HUDEP-2 (cell line): ENCODE data around the gene ANAPC2.
A peak's percentile ranks its signal among the peaks of the same experiment; 100 is the strongest.

Experiments
- DNase-seq, 76 experiments: peaks; one replicate each; lab custom pipeline; 2025; ENCODE audit not compliant: unreplicated experiment in 76 of 76; lab: John Stamatoyannopoulos, UW

Gene ANAPC2

DNA sequence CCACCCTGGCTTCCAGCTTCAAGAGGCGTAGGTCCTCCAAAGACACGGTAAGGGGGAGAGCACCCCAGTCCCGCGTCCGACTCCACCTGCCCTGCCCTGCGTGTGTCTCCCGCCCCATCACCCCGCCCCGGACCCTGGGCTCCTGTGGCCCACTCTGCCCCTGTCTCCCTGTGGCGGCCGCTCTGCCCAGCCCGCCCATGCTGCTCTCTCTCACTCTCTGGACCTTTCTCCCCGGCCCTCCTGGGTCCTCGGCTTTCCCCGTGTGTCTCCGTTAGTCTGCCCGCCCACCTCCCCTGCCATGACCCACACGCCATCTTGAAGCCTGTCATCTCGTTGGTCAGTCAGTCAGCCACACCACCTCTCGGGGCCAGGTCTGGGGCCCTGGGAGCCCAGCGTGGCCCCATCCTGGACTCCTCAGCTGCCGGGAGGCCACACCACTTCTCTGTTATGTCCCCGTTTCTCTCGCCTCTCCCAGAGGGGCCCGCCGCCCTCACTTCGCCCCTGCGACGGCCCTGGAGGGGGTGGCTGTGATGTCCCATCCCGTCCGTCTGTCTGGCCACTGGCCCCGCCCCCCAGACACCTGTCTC is 23.0 kb downstream of the ANAPC2 start:
- no peak for DNase-seq

DNA sequence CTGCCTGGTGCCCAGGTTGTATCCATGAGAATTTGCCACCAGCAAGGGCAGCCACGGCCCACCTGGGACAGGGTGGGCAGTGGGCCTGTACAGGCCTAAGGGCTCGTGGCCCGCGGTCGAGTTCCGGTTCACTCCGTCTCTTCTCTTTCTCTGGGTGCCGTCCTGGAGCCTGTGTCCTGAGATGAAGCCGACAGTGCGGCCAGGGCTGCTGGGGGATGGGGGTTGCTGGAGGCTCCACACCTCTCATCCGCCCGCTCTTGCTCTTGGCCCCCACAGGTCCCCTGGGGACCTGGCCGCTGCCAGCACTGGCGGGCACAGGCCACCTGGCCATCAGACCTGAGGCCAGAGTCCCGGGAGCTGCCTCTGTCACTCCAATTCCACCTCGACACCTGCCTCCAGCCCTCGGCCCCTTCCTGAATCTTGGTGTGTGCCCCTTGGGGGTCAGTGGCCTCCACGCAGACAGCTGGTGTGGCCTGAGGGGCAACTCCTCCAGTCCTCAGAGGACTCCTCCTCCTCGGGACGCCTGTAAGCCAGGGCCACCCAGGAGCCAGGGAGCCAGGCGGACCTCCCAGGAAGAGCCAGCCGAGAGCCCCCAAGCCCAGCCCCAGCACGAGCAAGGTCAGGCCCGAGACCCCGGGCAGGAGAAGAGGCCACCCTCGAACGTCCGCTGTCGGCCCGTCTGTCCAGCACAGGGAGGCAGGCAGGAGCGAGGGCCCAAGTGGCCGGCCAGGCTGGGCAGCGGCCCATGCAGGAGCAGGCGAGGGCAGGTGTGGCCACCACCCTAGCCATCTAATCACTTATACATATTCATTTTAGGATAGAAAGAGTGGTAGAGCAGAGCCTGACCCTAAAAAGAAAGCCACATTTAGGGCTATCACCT is 23.8 kb downstream of the ANAPC2 start:
- DNase-seq: no peak

DNA sequence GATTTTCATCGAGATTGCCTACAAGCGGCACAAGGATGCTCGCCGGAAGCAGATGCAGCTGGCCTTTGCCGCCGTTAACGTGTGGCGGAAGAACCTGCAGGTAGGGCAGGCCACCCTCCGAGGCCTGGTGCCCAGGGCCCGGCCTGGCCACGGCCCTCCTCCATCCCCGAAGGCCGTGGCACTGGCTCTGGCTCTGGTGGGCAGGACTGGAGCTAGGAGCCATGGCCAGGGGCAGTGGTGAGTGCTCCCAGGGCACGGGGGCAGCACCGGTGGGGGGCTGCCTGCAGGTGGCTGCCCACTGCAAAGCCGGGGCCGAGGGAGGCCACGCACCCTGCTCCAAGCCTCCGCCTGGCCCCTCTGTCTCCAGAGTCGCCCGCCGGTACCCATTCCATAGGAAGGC is 24.6 kb downstream of the ANAPC2 start:
- DNase-seq: no peak

DNA sequence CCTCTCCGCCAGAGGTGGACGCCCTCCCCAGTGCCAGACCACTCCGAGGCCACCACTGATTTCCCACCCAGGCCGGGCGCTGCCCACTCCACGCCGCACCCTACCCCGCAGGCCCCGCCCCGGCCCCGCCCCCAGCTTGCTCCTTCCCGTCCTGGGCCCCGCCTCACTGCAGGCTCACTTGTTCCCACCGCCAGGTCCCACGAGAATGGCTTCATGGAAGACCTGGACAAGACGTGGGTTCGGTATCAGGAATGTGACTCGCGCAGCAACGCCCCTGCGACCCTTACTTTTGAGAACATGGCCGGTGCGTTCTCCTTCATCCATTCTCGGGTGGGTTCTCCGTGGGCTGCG is 25.0 kb downstream of the ANAPC2 start:
- DNase-seq: peak in 1 of 76 experiments; percentile 12

DNA sequence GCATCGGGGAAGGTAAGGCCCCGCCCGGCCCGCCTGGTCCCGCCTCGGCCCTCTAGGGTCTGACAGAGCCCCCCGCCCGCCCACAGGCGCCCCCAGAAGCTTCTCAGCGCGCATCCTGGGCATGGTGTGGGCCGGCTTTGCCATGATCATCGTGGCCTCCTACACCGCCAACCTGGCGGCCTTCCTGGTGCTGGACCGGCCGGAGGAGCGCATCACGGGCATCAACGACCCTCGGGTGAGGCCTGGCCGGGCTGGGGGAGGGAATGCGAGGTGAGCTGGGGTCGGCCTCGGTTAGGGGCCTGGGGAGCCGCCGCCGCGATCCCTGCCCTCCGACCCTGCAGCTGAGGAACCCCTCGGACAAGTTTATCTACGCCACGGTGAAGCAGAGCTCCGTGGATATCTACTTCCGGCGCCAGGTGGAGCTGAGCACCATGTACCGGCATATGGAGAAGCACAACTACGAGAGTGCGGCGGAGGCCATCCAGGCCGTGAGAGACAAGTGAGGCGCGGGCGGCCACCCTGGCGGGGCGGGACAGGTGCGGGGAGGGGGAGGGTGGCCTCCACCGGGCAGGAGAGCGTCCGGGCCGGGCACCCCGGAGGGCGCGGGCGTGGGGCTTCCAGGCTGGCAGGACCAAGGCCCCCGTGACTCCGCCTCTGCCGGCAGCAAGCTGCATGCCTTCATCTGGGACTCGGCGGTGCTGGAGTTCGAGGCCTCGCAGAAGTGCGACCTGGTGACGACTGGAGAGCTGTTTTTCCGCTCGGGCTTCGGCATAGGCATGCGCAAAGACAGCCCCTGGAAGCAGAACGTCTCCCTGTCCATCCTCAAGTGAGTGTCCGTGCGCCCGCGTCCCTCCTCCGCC is 25.6 kb downstream of the ANAPC2 start:
- DNase-seq: peak in 10 of 76 experiments; percentile 4 to 31 (median 18)

DNA sequence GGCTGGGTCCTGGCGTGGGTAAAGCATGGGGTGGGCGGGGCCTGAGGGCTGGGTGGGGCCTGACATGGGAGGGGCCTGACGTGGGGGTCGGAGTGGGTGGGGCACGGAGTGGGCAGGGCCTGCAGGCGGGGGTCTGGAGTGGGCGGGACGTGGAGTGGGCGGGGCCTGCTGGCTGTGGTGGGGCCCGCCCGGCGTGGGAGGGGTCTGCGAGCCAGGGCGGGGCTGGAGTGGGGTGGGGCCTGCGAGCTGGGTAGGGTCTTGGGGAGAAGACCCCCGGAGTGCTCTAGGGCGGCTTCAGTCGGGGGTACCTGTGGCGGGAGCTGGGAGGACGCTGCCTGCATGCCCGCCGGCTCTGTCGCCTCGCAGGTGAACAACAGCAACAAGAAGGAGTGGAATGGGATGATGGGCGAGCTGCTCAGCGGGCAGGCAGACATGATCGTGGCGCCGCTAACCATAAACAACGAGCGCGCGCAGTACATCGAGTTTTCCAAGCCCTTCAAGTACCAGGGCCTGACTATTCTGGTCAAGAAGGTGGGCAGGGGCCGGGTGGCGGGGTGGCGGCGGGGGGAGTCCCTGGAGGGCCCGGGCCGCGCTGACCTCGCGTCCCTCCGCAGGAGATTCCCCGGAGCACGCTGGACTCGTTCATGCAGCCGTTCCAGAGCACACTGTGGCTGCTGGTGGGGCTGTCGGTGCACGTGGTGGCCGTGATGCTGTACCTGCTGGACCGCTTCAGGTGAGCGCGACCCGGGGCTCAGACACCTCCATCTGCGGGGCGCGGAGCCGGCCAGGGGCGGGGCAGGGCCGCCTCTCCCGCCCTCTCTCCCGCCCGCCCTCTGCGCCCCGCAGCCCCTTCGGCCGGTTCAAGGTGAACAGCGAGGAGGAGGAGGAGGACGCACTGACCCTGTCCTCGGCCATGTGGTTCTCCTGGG is 26.5 kb downstream of the ANAPC2 start:
- peak in 2 of 76 experiments; percentile 7 to 12 for DNase-seq

DNA sequence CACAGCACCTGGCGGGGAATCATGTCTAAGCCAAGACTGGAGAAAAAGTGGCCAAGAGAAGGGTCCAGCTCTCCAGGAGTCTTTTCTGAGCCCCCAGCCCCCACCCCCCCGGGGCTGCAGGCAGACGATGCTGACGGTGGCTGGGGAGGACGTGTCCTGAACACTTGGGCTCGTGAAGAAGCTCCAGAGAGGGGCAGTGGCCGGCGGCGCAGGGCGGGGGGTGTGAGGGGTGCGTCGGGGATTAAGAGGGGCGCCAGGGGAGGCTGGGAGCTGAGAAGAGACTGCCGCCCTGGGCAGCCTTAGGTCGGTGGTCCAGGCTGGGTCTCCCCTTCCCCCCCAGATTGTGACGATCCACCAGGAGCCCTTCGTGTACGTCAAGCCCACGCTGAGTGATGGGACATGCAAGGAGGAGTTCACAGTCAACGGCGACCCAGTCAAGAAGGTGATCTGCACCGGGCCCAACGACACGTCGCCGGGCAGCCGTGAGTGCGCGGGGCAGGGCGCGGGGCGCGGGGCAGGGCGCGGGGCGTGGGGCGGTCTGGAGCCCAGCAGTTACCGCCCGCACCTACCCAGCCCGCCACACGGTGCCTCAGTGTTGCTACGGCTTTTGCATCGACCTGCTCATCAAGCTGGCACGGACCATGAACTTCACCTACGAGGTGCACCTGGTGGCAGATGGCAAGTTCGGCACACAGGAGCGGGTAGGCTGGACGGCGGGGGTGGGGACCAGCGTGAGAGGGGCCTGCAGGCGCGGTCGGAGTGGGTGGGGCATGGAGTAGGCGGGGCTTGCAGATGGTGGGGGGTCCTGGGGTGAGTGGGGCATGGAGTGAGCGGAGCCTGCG is 27.4 kb downstream of the ANAPC2 start:
- DNase-seq: no peak

DNA sequence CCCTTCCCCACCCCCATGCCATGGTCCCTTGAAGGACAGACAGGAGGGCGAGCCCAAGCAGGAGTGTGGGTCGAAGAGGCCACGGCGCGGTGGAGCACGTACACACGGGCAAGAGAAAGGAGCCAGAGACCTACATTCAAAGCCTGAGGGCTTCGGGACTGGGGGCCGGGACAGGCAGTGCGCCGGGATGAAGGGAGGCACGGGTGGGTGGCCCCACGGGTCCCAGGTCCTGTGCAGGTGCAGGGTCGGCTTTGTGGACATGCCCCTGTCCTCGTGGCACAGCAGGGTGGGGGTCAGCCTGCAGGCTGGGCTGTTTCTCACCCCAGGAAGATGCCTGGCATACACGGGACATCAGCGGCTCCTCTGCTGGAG is 28.3 kb downstream of the ANAPC2 start:
- no peak for DNase-seq

DNA sequence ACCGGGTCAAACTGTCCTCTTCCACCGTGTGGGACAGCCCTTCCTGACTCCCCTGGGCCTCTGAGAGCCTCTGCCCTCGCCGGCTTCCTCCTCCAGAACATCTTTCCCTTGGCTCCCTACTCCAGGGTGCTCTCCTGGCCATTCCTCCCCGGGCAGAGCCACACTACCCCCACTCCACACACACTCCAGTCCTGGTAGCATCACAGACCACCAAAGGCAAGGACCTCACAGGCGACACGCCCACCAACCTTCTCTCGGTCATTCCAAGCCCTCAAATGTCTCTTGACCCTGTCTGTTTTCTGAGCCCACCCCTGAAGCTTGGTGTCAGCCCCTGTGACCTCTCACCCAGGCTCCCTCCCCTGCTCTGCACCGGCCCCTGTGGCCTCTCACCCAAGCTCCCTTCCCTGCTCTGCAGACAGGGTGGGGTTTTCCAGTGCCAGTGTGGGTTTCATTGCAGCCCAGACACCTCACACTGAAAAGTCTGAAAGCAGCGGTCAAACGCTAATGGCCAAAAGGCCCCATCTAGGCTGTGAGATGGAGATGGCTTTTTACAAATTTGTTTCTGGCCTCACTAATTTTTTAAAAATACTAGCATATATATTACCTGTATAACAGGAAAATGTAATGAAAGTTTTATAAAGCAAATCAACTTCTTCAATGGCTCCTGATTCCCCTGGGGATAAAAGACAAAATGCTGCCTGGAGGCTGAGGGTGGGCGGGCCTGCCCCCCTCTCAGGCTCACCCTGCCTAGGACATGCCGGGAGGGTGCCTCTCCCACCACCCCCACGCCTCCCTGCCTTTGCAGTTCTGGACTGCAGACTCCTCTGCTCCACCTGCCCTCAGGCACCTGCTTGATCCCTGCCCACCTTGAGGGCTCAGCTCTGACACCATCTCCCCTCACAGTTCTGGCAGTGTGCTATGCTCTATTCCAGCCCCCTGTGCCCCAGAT is 29.0 kb downstream of the ANAPC2 start:
- DNase-seq: no peak

DNA sequence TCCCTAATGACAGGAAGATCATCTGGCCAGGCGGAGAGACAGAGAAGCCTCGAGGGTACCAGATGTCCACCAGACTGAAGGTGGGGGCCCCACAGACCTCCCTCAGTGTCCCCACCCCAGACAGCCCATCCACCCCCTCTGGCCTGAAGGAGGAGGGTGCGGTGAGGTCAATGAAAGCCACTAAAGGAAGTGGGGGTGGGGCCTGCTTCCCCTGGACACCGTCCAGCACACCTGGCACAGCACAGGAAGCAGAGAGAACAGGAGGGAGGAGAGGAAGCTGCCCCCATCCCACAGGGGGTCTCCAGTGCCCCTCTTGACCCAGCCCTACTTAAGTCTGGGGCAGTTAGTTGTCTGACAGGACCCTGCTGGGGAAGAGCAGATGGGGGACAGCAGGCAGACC is 29.7 kb downstream of the ANAPC2 start:
- DNase-seq: no peak

DNA sequence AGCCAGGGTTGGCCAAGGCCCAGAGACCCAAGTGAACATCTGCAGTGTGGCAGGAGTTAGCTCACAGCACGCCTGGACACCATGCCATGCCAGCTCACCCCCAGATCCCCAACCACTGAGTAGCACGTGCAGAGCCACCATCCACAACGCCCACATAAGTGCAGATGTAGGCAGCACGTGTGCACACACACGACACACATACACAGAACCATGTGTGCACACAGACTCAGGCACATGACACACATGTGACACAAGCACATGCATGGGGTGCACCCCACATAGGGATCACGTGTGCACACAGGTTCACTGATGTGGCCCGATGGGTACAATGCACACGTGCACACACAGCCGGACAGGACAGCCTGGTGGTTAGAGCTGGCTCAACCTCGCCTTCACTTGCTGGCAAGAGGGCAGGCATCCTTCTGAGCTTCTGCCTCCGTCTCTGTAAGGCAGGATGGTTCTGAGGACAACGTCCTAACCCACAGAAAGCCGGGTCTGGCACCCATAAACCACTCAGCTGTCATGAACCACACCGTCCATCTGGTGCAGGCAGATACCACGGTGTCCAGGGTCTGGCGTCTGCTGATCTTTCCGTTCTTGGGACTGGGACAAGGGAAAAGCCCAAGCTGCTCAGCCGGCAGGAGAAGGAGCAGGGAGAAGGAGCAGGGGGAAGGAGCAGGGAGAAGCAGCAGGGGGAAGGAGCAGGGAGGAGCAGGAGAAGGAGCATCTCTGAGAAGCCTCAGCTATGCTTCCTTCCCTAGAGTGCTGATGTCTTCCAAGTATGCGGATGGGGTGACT is 30.5 kb downstream of the ANAPC2 start:
- no peak for DNase-seq

DNA sequence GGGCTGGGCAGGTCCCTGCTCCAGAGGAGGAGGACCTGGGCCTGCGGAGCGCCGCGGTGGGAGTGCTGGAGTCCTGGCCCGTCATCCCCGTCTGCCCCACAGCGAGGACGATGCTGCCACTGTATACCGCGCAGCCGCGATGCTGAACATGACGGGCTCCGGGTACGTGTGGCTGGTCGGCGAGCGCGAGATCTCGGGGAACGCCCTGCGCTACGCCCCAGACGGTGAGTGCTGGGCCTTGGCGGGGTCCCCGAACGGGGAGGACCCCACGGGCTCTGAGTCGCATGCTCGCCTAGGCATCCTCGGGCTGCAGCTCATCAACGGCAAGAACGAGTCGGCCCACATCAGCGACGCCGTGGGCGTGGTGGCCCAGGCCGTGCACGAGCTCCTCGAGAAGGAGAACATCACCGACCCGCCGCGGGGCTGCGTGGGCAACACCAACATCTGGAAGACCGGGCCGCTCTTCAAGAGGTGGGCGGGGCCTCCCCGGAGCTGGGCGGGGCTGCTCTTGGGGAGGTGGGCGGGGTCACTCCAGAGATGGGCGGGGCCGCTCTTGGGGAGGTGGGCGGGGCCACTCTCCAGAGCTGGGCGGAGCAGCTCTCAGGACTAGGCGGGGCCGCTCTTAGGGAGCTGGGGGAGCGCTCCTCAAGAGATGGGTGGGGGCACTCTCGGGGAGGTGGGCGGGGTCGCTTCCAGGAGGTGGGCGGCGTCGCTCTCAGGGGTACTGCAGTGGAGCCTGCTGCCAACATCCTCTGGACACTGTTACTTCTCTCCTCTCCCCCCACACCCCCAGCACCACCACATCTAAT is 31.6 kb downstream of the ANAPC2 start:
- peak in 62 of 76 experiments; percentile 12 to 77 (median 59) for DNase-seq

DNA sequence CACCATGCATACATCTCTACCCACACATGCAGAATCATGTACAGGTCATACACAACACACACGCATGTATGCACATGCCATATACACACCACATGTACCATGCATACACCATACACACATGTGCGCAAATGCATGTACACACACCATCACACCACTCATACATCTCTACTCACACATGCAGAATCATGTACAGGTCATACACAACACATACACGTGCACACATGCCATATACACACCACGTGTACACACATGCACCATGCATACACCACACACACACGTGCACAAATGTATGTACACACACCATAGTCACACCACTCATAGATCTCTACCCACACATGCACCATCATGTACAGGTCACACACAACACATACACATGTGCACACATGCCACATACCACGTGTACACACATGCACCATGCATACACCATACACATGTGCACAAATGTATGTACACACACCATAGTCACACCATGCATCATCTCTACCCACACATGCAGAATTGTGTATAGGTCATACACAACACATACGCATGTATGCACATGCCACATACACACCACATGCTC is 35.4 kb downstream of the ANAPC2 start:
- no peak for DNase-seq

DNA sequence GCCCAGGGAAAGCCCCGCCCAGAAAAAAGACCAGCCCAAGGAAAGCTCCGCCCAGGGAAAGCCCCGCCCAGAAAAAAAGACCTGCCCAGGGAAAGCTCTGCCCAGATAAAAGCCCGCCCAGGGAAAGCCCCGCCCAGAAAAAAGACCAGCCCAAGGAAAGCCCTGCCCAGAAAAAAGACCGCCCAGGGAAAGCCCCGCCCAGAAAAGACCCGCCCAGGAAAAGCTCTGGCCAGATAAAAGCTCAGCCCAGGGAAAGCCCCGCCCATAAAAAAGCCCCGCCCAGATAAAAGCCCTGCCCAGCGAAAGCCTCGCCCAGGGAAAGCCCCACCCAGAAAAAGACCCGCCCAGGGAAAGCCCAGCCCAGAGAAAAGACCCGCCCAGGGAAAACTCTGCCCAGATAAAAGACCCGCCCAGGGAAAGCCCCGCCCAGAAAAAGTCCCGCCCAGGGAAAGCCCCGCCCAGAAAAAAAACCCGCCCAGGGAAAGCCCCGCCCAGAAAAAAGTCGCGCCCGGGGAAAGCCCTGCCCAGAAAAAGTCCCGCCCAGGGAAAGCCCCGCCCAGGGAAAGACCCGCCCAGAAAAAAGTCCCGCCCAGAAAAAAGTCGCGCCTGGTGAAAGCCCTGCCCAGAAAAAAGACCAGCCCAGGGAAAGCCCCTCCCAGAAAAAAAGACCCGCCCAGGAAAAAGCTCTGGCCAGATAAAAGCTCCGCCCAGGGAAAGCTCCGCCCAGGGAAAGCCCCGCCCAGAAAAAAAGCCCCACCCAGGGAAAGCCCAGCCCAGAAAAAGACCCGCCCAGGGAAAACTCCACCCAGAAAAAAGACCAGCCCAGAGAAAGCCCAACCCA is 37.5 kb downstream of the ANAPC2 start:
- DNase-seq: peak in 74 of 76 experiments; percentile 23 to 97 (median 86)

DNA sequence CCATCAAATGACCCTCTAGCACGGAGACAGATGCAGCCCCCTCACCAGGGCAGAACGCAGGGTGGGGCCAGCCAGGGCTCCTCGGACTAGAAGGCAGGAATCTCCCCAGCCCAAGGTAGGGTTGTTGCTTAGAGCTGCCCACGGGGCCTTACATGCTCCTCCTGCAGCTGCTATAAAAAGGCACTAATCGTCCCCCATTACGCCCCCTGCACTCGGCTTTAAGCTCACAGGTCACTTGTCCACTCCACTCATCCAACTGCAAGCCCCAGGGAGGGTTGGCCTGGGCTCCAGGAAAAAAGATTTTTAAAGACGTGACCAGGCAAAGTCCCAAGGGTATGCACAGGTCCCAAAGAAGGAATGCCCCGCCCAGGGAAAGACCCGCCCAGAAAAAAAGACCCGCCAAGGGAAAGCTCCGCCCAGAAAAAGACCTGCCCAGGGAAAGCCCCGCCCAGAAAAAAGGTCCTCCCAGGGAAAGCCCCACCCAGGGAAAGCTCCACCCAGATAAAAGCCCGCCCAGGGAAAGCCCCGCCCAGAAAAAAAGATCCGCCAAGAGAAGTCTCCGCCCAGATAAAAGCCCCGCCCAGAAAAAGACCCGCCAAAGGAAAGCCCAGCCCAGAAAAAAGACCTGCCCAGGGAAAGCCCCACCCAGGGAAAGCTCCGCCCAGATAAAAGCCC is 38.3 kb downstream of the ANAPC2 start:
- peak in 7 of 76 experiments; percentile 65 to 93 (median 87) for DNase-seq
